Esophagus squamous epithelium (tissue), 4 donors: Measurements from ENCODE around the gene WNT7B.

Experiments used
- POLR2A ChIP-seq, 4 donors: fragments of 450-650 bp; IDR thresholded peaks; one replicate each; pipeline ENCODE4 v1.6.1; 2017; ENCODE audit warnings: antibody characterized with exemption in 4 of 4, mild to moderate bottlenecking in 4 of 4, moderate library complexity in 3 of 4
- TF ChIP-seq, protein P1 (sequence below), 6 experiments: fragments of 450-650 bp in 4 of 6; fragments of 200-600 bp in 2 of 6; sonication (generic) in 2 of 6; IDR thresholded peaks; one replicate each; pipeline ENCODE4 v1.5.1; 2016 to 2019; ENCODE audit warnings: antibody characterized with exemption in 6 of 6, mild to moderate bottlenecking in 4 of 6, moderate library complexity in 4 of 6

DNA sequence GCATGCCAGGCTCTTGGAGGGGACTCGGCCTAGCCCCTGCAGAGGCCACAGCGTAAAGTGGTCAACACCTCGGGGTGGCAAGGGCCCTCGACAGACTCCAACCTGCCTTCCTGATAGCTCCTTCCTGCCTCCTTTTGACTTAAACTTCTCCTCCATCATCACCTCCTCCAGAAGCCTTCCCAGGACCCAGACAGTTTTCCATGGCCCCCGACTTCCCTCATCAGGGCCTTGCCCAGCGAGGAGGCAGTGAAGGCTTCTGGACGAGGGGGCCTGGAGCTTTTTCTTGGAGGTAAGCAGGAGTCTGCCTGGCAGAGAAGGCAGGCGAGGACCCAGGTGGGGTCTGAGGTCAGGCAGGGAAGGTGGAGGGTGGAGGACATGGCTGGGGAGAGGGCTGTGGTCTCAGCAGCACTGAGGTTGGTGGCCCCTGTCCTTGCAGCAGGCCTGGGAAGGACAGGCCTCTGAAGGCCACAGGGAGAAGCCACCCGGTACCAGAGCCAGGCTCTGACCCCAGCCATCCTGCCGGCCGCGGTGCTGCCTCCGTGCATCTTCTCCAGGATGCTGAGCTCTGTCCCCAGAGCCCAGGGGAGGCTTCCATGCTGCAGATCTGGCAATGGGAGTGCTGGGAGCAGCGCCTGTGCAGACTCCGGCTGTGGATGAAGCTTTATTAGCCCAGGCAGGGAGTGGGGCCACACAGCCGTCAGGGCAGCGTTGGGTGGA, 81.4 kb downstream of the WNT7B start:
- no peak for TF ChIP-seq POLR2A (IDR thresholded peaks at IDR 0.05)
- TF ChIP-seq, protein P1, sequence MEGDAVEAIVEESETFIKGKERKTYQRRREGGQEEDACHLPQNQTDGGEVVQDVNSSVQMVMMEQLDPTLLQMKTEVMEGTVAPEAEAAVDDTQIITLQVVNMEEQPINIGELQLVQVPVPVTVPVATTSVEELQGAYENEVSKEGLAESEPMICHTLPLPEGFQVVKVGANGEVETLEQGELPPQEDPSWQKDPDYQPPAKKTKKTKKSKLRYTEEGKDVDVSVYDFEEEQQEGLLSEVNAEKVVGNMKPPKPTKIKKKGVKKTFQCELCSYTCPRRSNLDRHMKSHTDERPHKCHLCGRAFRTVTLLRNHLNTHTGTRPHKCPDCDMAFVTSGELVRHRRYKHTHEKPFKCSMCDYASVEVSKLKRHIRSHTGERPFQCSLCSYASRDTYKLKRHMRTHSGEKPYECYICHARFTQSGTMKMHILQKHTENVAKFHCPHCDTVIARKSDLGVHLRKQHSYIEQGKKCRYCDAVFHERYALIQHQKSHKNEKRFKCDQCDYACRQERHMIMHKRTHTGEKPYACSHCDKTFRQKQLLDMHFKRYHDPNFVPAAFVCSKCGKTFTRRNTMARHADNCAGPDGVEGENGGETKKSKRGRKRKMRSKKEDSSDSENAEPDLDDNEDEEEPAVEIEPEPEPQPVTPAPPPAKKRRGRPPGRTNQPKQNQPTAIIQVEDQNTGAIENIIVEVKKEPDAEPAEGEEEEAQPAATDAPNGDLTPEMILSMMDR (IDR thresholded peaks at IDR 0.05), result no peak
